Body of pancreas (tissue), 4 donors: Measurements from ENCODE around the gene PTPRN2.

Experiments
- POLR2A ChIP-seq, 3 donors: fragments of 450-650 bp; IDR thresholded peaks; one replicate each; pipeline ENCODE4 v1.6.1; 2016; ENCODE audit warnings: antibody characterized with exemption in 3 of 3, mild to moderate bottlenecking in 2 of 3
- TF ChIP-seq, protein P1 (sequence below), 7 experiments: fragments of 450-650 bp in 4 of 7; fragments of 200-600 bp in 3 of 7; sonication (generic) in 3 of 7; IDR thresholded peaks; one replicate each; pipeline ENCODE4 v1.5.1; 2016 to 2019; ENCODE audit warnings: antibody characterized with exemption in 7 of 7

DNA sequence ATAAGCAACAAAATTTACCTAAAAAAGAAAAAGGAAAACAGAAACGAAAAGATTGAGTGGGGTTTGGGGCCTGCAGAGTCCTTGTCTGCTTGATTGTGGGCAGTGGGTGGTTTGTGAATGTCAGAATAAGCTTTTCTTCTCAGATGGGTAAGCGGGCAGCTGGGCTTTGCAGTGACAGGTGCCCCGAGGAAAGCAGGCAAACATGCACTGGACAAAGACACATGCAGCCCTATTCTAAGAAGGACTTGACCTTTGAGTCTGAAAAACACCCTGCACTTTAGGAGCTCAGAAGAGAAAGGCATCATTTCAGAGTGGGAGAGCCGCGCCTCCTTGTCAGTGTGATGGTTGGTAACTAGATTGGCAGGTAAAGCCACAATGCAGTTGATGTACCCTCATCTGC, 562.7 kb downstream of the PTPRN2 start:
- TF ChIP-seq POLR2A (IDR thresholded peaks at IDR 0.05): no peak
- TF ChIP-seq, protein P1, sequence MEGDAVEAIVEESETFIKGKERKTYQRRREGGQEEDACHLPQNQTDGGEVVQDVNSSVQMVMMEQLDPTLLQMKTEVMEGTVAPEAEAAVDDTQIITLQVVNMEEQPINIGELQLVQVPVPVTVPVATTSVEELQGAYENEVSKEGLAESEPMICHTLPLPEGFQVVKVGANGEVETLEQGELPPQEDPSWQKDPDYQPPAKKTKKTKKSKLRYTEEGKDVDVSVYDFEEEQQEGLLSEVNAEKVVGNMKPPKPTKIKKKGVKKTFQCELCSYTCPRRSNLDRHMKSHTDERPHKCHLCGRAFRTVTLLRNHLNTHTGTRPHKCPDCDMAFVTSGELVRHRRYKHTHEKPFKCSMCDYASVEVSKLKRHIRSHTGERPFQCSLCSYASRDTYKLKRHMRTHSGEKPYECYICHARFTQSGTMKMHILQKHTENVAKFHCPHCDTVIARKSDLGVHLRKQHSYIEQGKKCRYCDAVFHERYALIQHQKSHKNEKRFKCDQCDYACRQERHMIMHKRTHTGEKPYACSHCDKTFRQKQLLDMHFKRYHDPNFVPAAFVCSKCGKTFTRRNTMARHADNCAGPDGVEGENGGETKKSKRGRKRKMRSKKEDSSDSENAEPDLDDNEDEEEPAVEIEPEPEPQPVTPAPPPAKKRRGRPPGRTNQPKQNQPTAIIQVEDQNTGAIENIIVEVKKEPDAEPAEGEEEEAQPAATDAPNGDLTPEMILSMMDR (IDR thresholded peaks at IDR 0.05): no peak
